DOHH2 (cell line): ENCODE data around the gene GALNT18.

Experiments used
- H3F3A ChIP-seq: fragments of 200-600 bp; sonication (generic), shearing (Covaris generic); 2 replicates; pipeline ENCODE4 v1.6.0; 2016; ENCODE audit warnings: antibody characterized with exemption, mild to moderate bottlenecking; ENCODE audit not compliant: control insufficient read depth, insufficient read depth
- H3K27ac ChIP-seq: fragments of 200-600 bp; sonication (generic); 2 replicates; pipeline ENCODE4 v1.5.1; 2014; ENCODE audit warnings: low read depth, mild to moderate bottlenecking, low read length, moderate library complexity
- H3K27me3 ChIP-seq: fragments of 200-600 bp; sonication (generic); 2 replicates; pipeline ENCODE4 v1.6.1; 2014; ENCODE audit warnings: mild to moderate bottlenecking, low read length, mixed read lengths; ENCODE audit not compliant: control insufficient read depth
- H3K36me3 ChIP-seq: fragments of 200-600 bp; sonication (generic); 2 replicates; pipeline ENCODE4 v1.6.1; 2014; ENCODE audit warnings: mild to moderate bottlenecking, low read length, moderate library complexity, mixed read lengths; ENCODE audit not compliant: control insufficient read depth
- H3K4me1 ChIP-seq: fragments of 200-600 bp; sonication (generic); 2 replicates; pipeline ENCODE4 v1.6.1; 2014; ENCODE audit warnings: mild to moderate bottlenecking, low read length, mixed read lengths; ENCODE audit not compliant: control insufficient read depth
- H3K4me2 ChIP-seq: fragments of 200-600 bp; sonication (generic); 2 replicates; pipeline ENCODE4 v1.6.0; 2014; ENCODE audit warnings: mild to moderate bottlenecking, low read length, moderate library complexity
- H3K4me3 ChIP-seq: fragments of 200-600 bp; sonication (generic); 2 replicates; pipeline ENCODE4 v1.5.1; 2014; ENCODE audit warnings: mild to moderate bottlenecking, low read length, mixed read lengths
- H3K79me2 ChIP-seq: fragments of 200-600 bp; sonication (generic); 2 replicates; pipeline ENCODE4 v1.6.1; 2014; ENCODE audit warnings: mild to moderate bottlenecking, low read length, mixed read lengths; ENCODE audit not compliant: control insufficient read depth
- H3K9me2 ChIP-seq: fragments of 200-600 bp; sonication (generic); replicated peaks from 2 replicates; pipeline ENCODE4 v1.6.1; 2014; ENCODE audit warnings: mild to moderate bottlenecking, low read length, mixed read lengths; ENCODE audit not compliant: control insufficient read depth
- H3K9me3 ChIP-seq: fragments of 200-600 bp; sonication (generic); 2 replicates; pipeline ENCODE4 v1.6.1; 2014; ENCODE audit warnings: antibody characterized with exemption, low read length, mixed read lengths; ENCODE audit not compliant: control insufficient read depth, insufficient read depth
- H4K20me1 ChIP-seq: fragments of 200-600 bp; sonication (generic); 2 replicates; pipeline ENCODE4 v1.6.0; 2014; ENCODE audit warnings: low read depth, mild to moderate bottlenecking, antibody characterized with exemption, low read length, moderate library complexity; ENCODE audit not compliant: control insufficient read depth, insufficient read depth
- CTCF ChIP-seq: fragments of 200-600 bp; sonication (generic); IDR thresholded peaks from one replicate; pipeline ENCODE4 v1.5.1; 2014; ENCODE audit warnings: antibody characterized with exemption, mild to moderate bottlenecking, low read depth, low read length; ENCODE audit not compliant: poor library complexity, severe bottlenecking
- EZH2phosphoT487 ChIP-seq: fragments of 200-600 bp; sonication (generic); IDR thresholded peaks from 2 replicates; pipeline ENCODE4 v1.6.1; 2017; ENCODE audit warnings: borderline replicate concordance, mild to moderate bottlenecking, antibody characterized with exemption, low read length, moderate library complexity, mixed read lengths

The GALNT18 gene

GRCh38 chr11:11400635-11401232, 221.1 kb downstream of the GALNT18 start:
- H3K27ac ChIP-seq, result no peak overlapping the region
- TF ChIP-seq EZH2phosphoT487, result no peak
- TF ChIP-seq CTCF, result peak; percentile 45
- no peaks in the 10 kb centered on the region for H3K79me2 ChIP-seq
- no peaks in the 10 kb centered on the region for H3K9me2 ChIP-seq
- no peaks in the 10 kb centered on the region for H3K27me3 ChIP-seq
- no peaks in the 10 kb centered on the region for H4K20me1 ChIP-seq
- no peak overlapping the region for H3K4me2 ChIP-seq
- H3K9me3 ChIP-seq, result no peaks in the 10 kb centered on the region
- H3K4me3 ChIP-seq, result no peak overlapping the region
- H3F3A ChIP-seq, result no peaks in the 10 kb centered on the region
- no peaks in the 10 kb centered on the region for H3K4me1 ChIP-seq
- H3K36me3 ChIP-seq, result no peaks in the 10 kb centered on the region

GRCh38 chr11:11400121-11400520, 221.7 kb downstream of the GALNT18 start:
- Histone ChIP-seq H3K4me2 (no peak overlapping the region), H3K27ac (no peak overlapping the region), H3K4me1 (no peaks in the 10 kb centered on the region), H4K20me1 (no peaks in the 10 kb centered on the region), H3K79me2 (no peaks in the 10 kb centered on the region), H3F3A (no peaks in the 10 kb centered on the region), H3K9me3 (no peaks in the 10 kb centered on the region), H3K4me3 (no peak overlapping the region), H3K27me3 (no peaks in the 10 kb centered on the region), H3K36me3 (no peaks in the 10 kb centered on the region), H3K9me2 (no peaks in the 10 kb centered on the region)
- no peak for TF ChIP-seq EZH2phosphoT487
- no peak for TF ChIP-seq CTCF

GRCh38 chr11:11397781-11398180, 224.0 kb downstream of the GALNT18 start:
- no peaks in the 10 kb centered on the region for H3K27me3 ChIP-seq
- H3K9me3 ChIP-seq, result no peaks in the 10 kb centered on the region
- no peaks in the 10 kb centered on the region for H3K36me3 ChIP-seq
- H3K4me1 ChIP-seq, result no peaks in the 10 kb centered on the region
- H3K4me3 ChIP-seq, result no peak overlapping the region
- H3K4me2 ChIP-seq, result no peak overlapping the region
- H3K27ac ChIP-seq, result no peak overlapping the region
- TF ChIP-seq EZH2phosphoT487 (no peak), CTCF (no peak)
- H3K79me2 ChIP-seq, result no peaks in the 10 kb centered on the region
- H3F3A ChIP-seq, result no peaks in the 10 kb centered on the region
- no peaks in the 10 kb centered on the region for H4K20me1 ChIP-seq
- H3K9me2 ChIP-seq, result no peaks in the 10 kb centered on the region

GRCh38 chr11:11397036-11397415, 224.8 kb downstream of the GALNT18 start:
- Histone ChIP-seq H3K9me2 (no peaks in the 10 kb centered on the region), H3K27me3 (no peaks in the 10 kb centered on the region), H3K27ac (no peak overlapping the region), H3K4me2 (no peak overlapping the region), H3K4me3 (no peak overlapping the region), H3K79me2 (no peaks in the 10 kb centered on the region), H3K9me3 (no peaks in the 10 kb centered on the region), H3K4me1 (no peaks in the 10 kb centered on the region), H3K36me3 (no peaks in the 10 kb centered on the region), H4K20me1 (no peaks in the 10 kb centered on the region), H3F3A (no peaks in the 10 kb centered on the region)
- TF ChIP-seq EZH2phosphoT487 (no peak), CTCF (no peak)
